A673 (cell line): ENCODE measurements around the gene TRAM2. TPM values are rescaled to one million over a fixed set of nuclear protein-coding genes. Genes with fewer than 3 reads are reported as not detected.

Experiments
- BruUV-seq: library from RNA; stranded (reverse); fragments of 400-500 nt; replicated peaks from 2 replicates; lab custom pipeline; 2021; lab: Mats Ljungman, UMichigan
- CTCF ChIA-PET: fragments of 300-600 bp; sonication (Branson Sonifier 250); formaldehyde crosslinking; loops from one replicate; lab custom pipeline; 2022; ENCODE audit warnings: antibody characterized with exemption; lab: Charles Lee
- POLR2A ChIA-PET: fragments of 300-600 bp; sonication (Branson Sonifier 250); formaldehyde crosslinking; loops from one replicate; lab custom pipeline; 2022; ENCODE audit warnings: antibody characterized with exemption; ENCODE audit not compliant: low non-redundant PET; lab: Charles Lee
- DNase-seq: peaks from one replicate; pipeline ENCODE4 v3.0.0-alpha.2; 2015; ENCODE audit warnings: low spot score
- H3K27ac ChIP-seq: fragments of 200-600 bp; sonication (generic); 2 replicates; pipeline ENCODE4 v1.5.1; 2016; ENCODE audit warnings: mixed run types, low read depth, mild to moderate bottlenecking, mixed read lengths, antibody characterized with exemption, low read length; ENCODE audit not compliant: poor library complexity, severe bottlenecking
- H3K27me3 ChIP-seq: fragments of 200-600 bp; sonication (generic); replicated peaks from 2 replicates; pipeline ENCODE4 v1.6.1; 2017; ENCODE audit warnings: mixed run types, low read depth, mild to moderate bottlenecking, mixed read lengths, antibody characterized with exemption, low read length; ENCODE audit not compliant: insufficient read depth, poor library complexity
- H3K36me3 ChIP-seq: fragments of 200-600 bp; sonication (generic); 2 replicates; pipeline ENCODE4 v1.6.1; 2016; ENCODE audit warnings: mixed run types, mild to moderate bottlenecking, mixed read lengths, antibody characterized with exemption, low read length; ENCODE audit not compliant: insufficient read depth, poor library complexity, severe bottlenecking
- H3K4me1 ChIP-seq: fragments of 200-600 bp; sonication (generic); 2 replicates; pipeline ENCODE4 v1.6.1; 2017; ENCODE audit warnings: mixed run types, mild to moderate bottlenecking, mixed read lengths, antibody characterized with exemption, low read length; ENCODE audit not compliant: insufficient read depth, poor library complexity, severe bottlenecking
- H3K4me3 ChIP-seq: fragments of 200-600 bp; sonication (generic); 2 replicates; pipeline ENCODE4 v1.5.1; 2016; ENCODE audit warnings: low read depth, mixed run types, mild to moderate bottlenecking, mixed read lengths, low read length; ENCODE audit not compliant: poor library complexity, severe bottlenecking
- H3K9me3 ChIP-seq: fragments of 200-600 bp; sonication (generic); 2 replicates; pipeline ENCODE4 v1.6.1; 2016; ENCODE audit warnings: mixed run types, low read depth, mild to moderate bottlenecking, mixed read lengths, antibody characterized with exemption, low read length; ENCODE audit not compliant: poor library complexity, severe bottlenecking
- CTCF ChIP-seq: fragments of 300-800, 200-600 bp; sonication (generic); conservative IDR thresholded peaks from 2 replicates; pipeline ENCODE4 v1.5.1; 2017; ENCODE audit warnings: low read depth, mild to moderate bottlenecking, antibody characterized with exemption, low read length, moderate library complexity, mixed read lengths
- EZH2 ChIP-seq: fragments of 200-600 bp; sonication (generic); IDR thresholded peaks from 2 replicates; pipeline ENCODE4 v1.6.1; 2017; ENCODE audit warnings: borderline replicate concordance, low read depth, mild to moderate bottlenecking, mixed read lengths, antibody characterized with exemption, low read length; ENCODE audit not compliant: poor library complexity, severe bottlenecking
- intact Hi-C: fragments of 100-400 bp; cut with micrococcal nuclease; formaldehyde crosslinking; loops from one replicate; pipeline ENCODE4 v1.10.0; 2022; ENCODE audit not compliant: unreplicated experiment
- total RNA-seq: library from RNA; stranded (reverse); gene quantifications from 2 replicates; pipeline ENCODE4 v1.2.3, GENCODE V29; 2021

Gene TRAM2
- total RNA-seq, 1 experiment from 2014 or later, result 21.9 TPM

DNA sequence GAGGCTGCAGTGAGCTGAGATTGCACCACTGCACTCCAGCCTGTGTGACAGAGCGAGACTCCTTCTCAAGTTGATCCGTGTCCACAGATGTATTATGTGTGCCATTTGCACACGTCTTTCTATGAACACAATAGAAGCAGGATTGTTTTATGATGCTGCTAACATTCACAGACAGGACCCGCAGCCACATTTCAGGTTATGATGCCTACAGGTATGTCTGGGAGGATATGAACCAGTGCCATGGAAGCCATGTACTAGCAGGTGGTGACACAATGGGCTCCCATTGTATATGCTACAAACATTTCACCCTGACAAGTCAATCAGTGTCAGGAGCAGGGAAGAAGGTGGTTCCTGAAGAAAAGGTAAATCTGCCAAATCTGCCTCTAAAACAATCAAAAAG, 4.3 kb downstream of the TRAM2 start:
- DNase-seq, result no peak
- intact Hi-C loops, result no loop called here
- POLR2A ChIA-PET, result no interaction called here
- Histone ChIP-seq H3K9me3 (no peaks in the 10 kb centered on the region), H3K4me3 (no peak overlapping the region), H3K27ac (no peak overlapping the region), H3K4me1 (peaks cover 3% of the 10 kb centered on the region), H3K36me3 (no peaks in the 10 kb centered on the region), H3K27me3 (no peaks in the 10 kb centered on the region)
- CTCF ChIA-PET, result no interaction called here
- no peak for TF ChIP-seq EZH2
- no peak for TF ChIP-seq CTCF
- no TSS peak for BruUV-seq

GRCh38 chr6:52571099-52571755, 5.6 kb downstream of the TRAM2 start:
- intact Hi-C loops, result no loop called here
- BruUV-seq, result no TSS peak
- H3K9me3 ChIP-seq, result no peaks in the 10 kb centered on the region
- no peaks in the 10 kb centered on the region for H3K36me3 ChIP-seq
- DNase-seq, result no peak
- H3K4me3 ChIP-seq, result no peak overlapping the region
- H3K27ac ChIP-seq, result no peak overlapping the region
- POLR2A ChIA-PET, result no interaction called here
- TF ChIP-seq CTCF, result no peak
- TF ChIP-seq EZH2, result no peak
- no peaks in the 10 kb centered on the region for H3K27me3 ChIP-seq
- H3K4me1 ChIP-seq, result peaks cover 3% of the 10 kb centered on the region
- CTCF ChIA-PET, result no interaction called here

GRCh38 chr6:52570291-52570700, 6.6 kb downstream of the TRAM2 start:
- no peak for DNase-seq
- Histone ChIP-seq H3K9me3 (no peaks in the 10 kb centered on the region), H3K27me3 (no peaks in the 10 kb centered on the region), H3K36me3 (no peaks in the 10 kb centered on the region), H3K27ac (no peak overlapping the region), H3K4me3 (no peak overlapping the region), H3K4me1 (peaks cover 3% of the 10 kb centered on the region)
- intact Hi-C loops, result no loop called here
- POLR2A ChIA-PET, result no interaction called here
- BruUV-seq, result no TSS peak
- TF ChIP-seq EZH2 (no peak), CTCF (no peak)
- CTCF ChIA-PET, result interaction anchor here (0.5 kb wide), 1 partner anchor 79 kb away, joined by 3 read pairs; no protein-coding TSS in a partner anchor
